ENCODE results near the gene TMEM200A. TPM values are rescaled to one million over a fixed set of nuclear protein-coding genes. Genes with fewer than 3 reads are reported as not detected.

Gene TMEM200A
- total RNA-seq, 1 experiment from 2014 or later: not detected

GRCh38 chr6:130426066-130426721 is 60.4 kb downstream of the TMEM200A start:
- Mint-ChIP-seq H3K4me3 (ENCODE audit: low read depth, unreplicated experiment) (no peak overlapping the region), H3K27ac (ENCODE audit: unreplicated experiment) (no peak overlapping the region), H3K27me3 (ENCODE audit: unreplicated experiment) (peaks cover 38% of the 10 kb centered on the region), H3K4me1 (ENCODE audit: low read depth, unreplicated experiment) (no peaks in the 10 kb centered on the region), H3K36me3 (ENCODE audit: insufficient read depth, unreplicated experiment) (no peaks in the 10 kb centered on the region), H3K9me3 (ENCODE audit: low read depth, unreplicated experiment) (no peaks in the 10 kb centered on the region)
- TF ChIP-seq CTCF (IDR thresholded peaks at IDR 0.05; ENCODE audit: unreplicated experiment): no peak
- no peak for DNase-seq
- CTCF ChIA-PET: interaction anchor here (0.8 kb wide), 1 partner anchor 17 kb away, joined by 3 read pairs; no protein-coding TSS in a partner anchor
- intact Hi-C loops (cut with micrococcal nuclease; ENCODE audit: unreplicated experiment): no loop called here
- no TSS peak for BruUV-seq (replicated peaks)

GRCh38 chr6:130431346-130431852 is 65.6 kb downstream of the TMEM200A start:
- intact Hi-C loops (cut with micrococcal nuclease; ENCODE audit: unreplicated experiment): no loop called here

GRCh38 chr6:130432838-130433237 is 67.0 kb downstream of the TMEM200A start:
- H3K4me1 Mint-ChIP-seq (ENCODE audit: low read depth, unreplicated experiment): no peaks in the 10 kb centered on the region
- intact Hi-C loops (cut with micrococcal nuclease; ENCODE audit: unreplicated experiment): no loop called here
- no peak for TF ChIP-seq CTCF (IDR thresholded peaks at IDR 0.05; ENCODE audit: unreplicated experiment)
- H3K9me3 Mint-ChIP-seq (ENCODE audit: low read depth, unreplicated experiment): no peaks in the 10 kb centered on the region
- H3K27me3 Mint-ChIP-seq (ENCODE audit: unreplicated experiment): peaks cover 44% of the 10 kb centered on the region
- no peaks in the 10 kb centered on the region for H3K36me3 Mint-ChIP-seq (ENCODE audit: insufficient read depth, unreplicated experiment)
- no TSS peak for BruUV-seq (replicated peaks)
- no peak overlapping the region for H3K27ac Mint-ChIP-seq (ENCODE audit: unreplicated experiment)
- no peak overlapping the region for H3K4me3 Mint-ChIP-seq (ENCODE audit: low read depth, unreplicated experiment)
- CTCF ChIA-PET: no interaction called here
- no peak for DNase-seq

More at GRCh38 chr6:130431346-130431852, 65.6 kb downstream of the TMEM200A start:
- no TSS peak for BruUV-seq (replicated peaks)
- no peak for TF ChIP-seq CTCF (IDR thresholded peaks at IDR 0.05; ENCODE audit: unreplicated experiment)
- no peaks in the 10 kb centered on the region for H3K4me1 Mint-ChIP-seq (ENCODE audit: low read depth, unreplicated experiment)
- H3K9me3 Mint-ChIP-seq (ENCODE audit: low read depth, unreplicated experiment): no peaks in the 10 kb centered on the region
- H3K36me3 Mint-ChIP-seq (ENCODE audit: insufficient read depth, unreplicated experiment): no peaks in the 10 kb centered on the region
- CTCF ChIA-PET: no interaction called here
- H3K27ac Mint-ChIP-seq (ENCODE audit: unreplicated experiment): no peak overlapping the region
- DNase-seq: no peak
- peaks cover 45% of the 10 kb centered on the region for H3K27me3 Mint-ChIP-seq (ENCODE audit: unreplicated experiment)
- H3K4me3 Mint-ChIP-seq (ENCODE audit: low read depth, unreplicated experiment): no peak overlapping the region

DNA sequence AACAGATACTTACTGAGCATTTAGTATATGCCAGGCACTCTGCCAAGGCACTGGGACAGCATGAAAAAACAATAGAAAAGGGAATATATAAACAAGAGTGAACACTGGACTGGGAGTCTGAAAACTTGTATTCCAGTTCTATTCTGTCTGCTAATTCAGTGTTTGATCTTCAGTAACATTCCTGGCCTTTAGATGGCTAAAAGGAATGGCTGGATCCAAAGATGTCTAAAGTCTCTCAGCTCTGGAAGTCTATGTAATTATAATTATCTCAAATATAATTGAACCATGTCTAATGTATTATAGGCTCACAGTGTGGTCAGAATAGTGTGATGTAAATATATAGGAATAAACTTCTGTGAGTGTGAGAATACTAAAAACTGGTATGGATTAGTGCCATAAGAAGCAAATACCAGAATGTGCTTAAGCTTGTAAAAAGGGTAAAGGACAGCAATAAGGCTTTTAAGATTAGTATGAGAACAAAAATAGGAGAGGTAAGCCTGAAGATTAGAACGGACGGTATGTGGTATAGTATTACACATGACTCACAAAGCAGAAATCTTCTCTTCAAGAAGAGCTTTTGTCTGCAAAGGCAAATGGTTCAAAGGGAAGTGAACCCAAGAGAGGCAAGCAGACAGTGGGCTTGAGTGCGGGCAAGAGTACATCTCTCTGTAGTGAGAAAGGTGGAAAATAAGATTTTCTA is 68.5 kb downstream of the TMEM200A start:
- intact Hi-C loops (cut with micrococcal nuclease; ENCODE audit: unreplicated experiment): no loop called here
- Mint-ChIP-seq H3K36me3 (ENCODE audit: insufficient read depth, unreplicated experiment) (no peaks in the 10 kb centered on the region), H3K27ac (ENCODE audit: unreplicated experiment) (no peak overlapping the region), H3K4me3 (ENCODE audit: low read depth, unreplicated experiment) (no peak overlapping the region), H3K9me3 (ENCODE audit: low read depth, unreplicated experiment) (no peaks in the 10 kb centered on the region), H3K4me1 (ENCODE audit: low read depth, unreplicated experiment) (no peaks in the 10 kb centered on the region), H3K27me3 (ENCODE audit: unreplicated experiment) (peaks cover 47% of the 10 kb centered on the region)
- BruUV-seq (replicated peaks): no TSS peak
- TF ChIP-seq CTCF (IDR thresholded peaks at IDR 0.05; ENCODE audit: unreplicated experiment): no peak
- DNase-seq: no peak
- CTCF ChIA-PET: no interaction called here

Data from Calu3 (cell line).